Central memory CD8-positive, alpha-beta T cell (primary cell): ENCODE measurements around the gene KRTAP4-7.

Experiments
- ATAC-seq: fragments of 150-1000 bp; cut with Tn5 transposase; replicated peaks from 2 replicates; pipeline ENCODE4 v1.10.0; 2022; ENCODE audit warnings: mild to moderate bottlenecking, moderate FRiP score, moderate number of reproducible peaks; ENCODE audit not compliant: poor library complexity, severe bottlenecking; ENCODE audit errors: extremely low read depth
- DNase-seq, 2 donors: peaks; one replicate each; pipeline ENCODE4 v3.0.0; 2021; ENCODE audit warnings: low spot score in 2 of 2
- H3K27ac Mint-ChIP-seq: one replicate; pipeline ENCODE4 v1.8.0; 2022; ENCODE audit warnings: low read depth, mild to moderate bottlenecking, moderate library complexity, mixed read lengths
- H3K27me3 Mint-ChIP-seq: one replicate; pipeline ENCODE4 v1.8.0; 2022; ENCODE audit warnings: mixed read lengths
- H3K36me3 Mint-ChIP-seq: one replicate; pipeline ENCODE4 v1.8.0; 2022; ENCODE audit warnings: mild to moderate bottlenecking, moderate library complexity, mixed read lengths; ENCODE audit not compliant: insufficient read depth
- H3K4me1 Mint-ChIP-seq: one replicate; pipeline ENCODE4 v1.8.0; 2022; ENCODE audit warnings: mixed read lengths
- H3K4me3 Mint-ChIP-seq: one replicate; pipeline ENCODE4 v1.8.0; 2022; ENCODE audit warnings: mild to moderate bottlenecking, moderate library complexity, mixed read lengths
- H3K9me3 Mint-ChIP-seq: one replicate; pipeline ENCODE4 v1.8.0; 2022; ENCODE audit warnings: mixed read lengths

The KRTAP4-7 gene

GRCh38 chr17:41125064-41125463 is 41.1 kb downstream of the KRTAP4-7 start:
- Mint-ChIP-seq H3K27ac (no peak overlapping the region), H3K4me1 (peaks cover 61% of the 10 kb centered on the region), H3K9me3 (no peaks in the 10 kb centered on the region), H3K27me3 (no peaks in the 10 kb centered on the region), H3K4me3 (peak overlapping the region; percentile 36), H3K36me3 (peaks cover 5% of the 10 kb centered on the region)
- ATAC-seq (no peak), DNase-seq (no peak)

- Mint-ChIP-seq H3K4me3 (no peak overlapping the region), H3K9me3 (no peaks in the 10 kb centered on the region), H3K4me1 (peaks cover 63% of the 10 kb centered on the region), H3K36me3 (peaks cover 5% of the 10 kb centered on the region), H3K27ac (no peak overlapping the region), H3K27me3 (no peaks in the 10 kb centered on the region)
- no peak for ATAC-seq
- no peak for DNase-seq
These were observed 42.5 kb downstream of the KRTAP4-7 start for GRCh38 chr17:41126412-41126811.

- H3K4me3 Mint-ChIP-seq = no peak overlapping the region
- ATAC-seq (no peak), DNase-seq (no peak)
- H3K27me3 Mint-ChIP-seq = no peaks in the 10 kb centered on the region
- H3K36me3 Mint-ChIP-seq = peaks cover 5% of the 10 kb centered on the region
- H3K4me1 Mint-ChIP-seq = peaks cover 72% of the 10 kb centered on the region
- no peak overlapping the region for H3K27ac Mint-ChIP-seq
- no peaks in the 10 kb centered on the region for H3K9me3 Mint-ChIP-seq
These were observed 43.4 kb downstream of the KRTAP4-7 start for GRCh38 chr17:41127371-41127770.

GRCh38 chr17:41131979-41132378 is 48.0 kb downstream of the KRTAP4-7 start:
- ATAC-seq = no peak
- no peak overlapping the region for H3K27ac Mint-ChIP-seq

GRCh38 chr17:41133880-41134735 is 50.2 kb downstream of the KRTAP4-7 start:
- Mint-ChIP-seq H3K9me3 (no peaks in the 10 kb centered on the region), H3K36me3 (no peaks in the 10 kb centered on the region), H3K27ac (peak overlapping the region; percentile 41), H3K4me3 (peak overlapping the region; percentile 16), H3K4me1 (peaks cover 25% of the 10 kb centered on the region), H3K27me3 (no peaks in the 10 kb centered on the region)
- ATAC-seq (peak; percentile 76), DNase-seq (no peak)

More at GRCh38 chr17:41131979-41132378, 48.0 kb downstream of the KRTAP4-7 start:
- Mint-ChIP-seq H3K4me3 (no peak overlapping the region), H3K4me1 (peaks cover 36% of the 10 kb centered on the region), H3K9me3 (no peaks in the 10 kb centered on the region), H3K36me3 (no peaks in the 10 kb centered on the region), H3K27me3 (no peaks in the 10 kb centered on the region)
- no peak for DNase-seq
